Measurements from ENCODE around the gene P2RY2.
"Not testable (repeated sequence)": the region's sequence is repeated elsewhere in the genome, so short reads cannot be mapped to it uniquely, and the experiment has no call there.

Gene P2RY2

DNA sequence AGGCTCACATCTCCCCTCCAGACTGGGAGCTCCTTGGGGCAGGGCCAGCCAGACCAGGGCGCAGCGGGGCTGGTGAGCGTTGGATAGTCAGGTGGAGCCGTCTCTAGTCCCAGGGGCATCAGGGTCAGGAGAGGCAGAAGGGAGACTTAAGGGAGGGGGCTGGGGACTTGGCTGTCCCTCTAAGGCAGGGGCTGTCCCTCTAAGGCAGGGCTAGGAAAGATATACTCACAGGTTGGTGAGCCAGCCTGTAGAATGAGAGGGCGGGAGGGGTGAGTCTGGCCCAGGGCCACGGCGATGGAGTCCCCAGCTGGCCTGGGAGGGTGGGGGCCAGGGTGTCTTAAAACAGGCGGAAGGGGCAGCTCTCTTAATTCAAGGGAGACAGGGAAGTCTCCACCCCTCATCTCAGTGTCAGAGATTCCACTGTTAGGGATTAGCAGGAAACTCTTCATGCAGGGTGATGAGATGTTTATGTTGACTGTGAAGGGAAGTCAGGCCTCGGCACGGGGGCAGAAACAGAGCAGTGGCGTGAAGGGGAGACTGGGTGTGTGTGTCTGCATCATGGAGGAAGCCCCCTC lies 11.3 kb downstream of the P2RY2 start:
- no peak for DNase-seq

DNA sequence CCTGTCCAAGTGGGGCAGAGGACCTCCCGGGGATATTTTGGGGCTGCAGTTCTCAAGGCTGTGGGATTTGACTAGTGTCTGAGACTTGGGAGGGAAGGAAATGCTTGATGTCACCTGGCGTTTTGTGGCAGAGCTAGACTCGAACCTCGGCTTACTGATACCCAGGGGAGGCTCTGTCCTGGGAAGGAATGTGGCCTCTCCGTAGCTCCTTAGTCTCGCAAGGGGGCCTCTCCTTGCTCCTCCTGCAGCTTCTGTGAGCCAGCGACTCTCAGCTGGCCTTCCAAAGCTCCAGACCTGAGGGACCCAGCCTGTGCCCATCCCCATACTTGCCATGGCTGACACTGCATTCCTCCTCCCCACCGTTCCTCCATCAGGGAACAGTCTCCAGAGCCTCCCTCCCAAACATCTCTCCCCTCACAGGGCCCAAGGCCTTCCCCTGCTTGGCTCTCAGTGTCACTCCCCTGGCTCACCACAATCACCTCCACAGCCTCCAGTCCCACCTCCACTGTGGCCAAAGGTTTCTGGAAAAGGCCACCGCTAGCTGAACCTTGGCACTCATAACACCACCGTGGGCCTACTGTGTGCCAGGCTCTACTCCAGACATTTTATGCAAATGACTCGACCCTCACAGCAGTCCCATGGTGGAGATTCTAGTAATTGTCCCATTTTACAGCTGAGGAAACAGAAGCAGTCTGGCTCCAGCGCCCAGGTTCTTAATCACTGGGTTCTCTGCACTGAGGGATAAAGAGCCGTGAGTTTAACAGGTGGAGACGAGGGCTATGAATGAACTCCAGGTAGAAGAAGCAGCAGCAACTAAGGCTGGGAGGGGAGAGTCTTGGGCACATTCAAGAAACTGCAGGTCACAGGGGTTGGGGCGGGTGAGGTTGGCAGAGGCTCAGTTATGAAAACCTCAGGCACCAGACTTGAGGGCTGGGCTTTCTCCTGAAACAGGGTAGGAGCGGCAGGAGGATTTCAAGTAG lies 12.1 kb downstream of the P2RY2 start:
- no peak for DNase-seq

DNA sequence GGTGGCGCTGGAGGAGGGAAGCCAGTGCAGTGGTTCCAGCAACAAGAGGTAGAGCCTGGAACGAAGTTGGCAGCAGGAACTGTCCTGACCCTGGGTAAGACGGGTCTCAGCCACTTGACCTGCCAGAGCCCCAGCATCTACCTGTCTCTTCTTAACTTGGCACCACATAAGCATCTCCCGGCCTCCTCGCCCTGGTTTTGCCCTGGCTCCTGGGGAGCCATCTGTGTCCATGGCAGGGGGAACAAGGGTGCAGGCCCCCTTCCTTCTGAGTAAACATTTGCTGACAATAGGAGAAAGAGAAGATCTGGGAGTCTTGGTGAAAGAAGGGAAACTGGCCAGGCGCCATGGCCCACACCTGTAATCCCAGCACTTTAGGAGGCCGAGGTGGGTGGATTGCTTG lies 12.8 kb downstream of the P2RY2 start:
- no peak for DNase-seq

DNA sequence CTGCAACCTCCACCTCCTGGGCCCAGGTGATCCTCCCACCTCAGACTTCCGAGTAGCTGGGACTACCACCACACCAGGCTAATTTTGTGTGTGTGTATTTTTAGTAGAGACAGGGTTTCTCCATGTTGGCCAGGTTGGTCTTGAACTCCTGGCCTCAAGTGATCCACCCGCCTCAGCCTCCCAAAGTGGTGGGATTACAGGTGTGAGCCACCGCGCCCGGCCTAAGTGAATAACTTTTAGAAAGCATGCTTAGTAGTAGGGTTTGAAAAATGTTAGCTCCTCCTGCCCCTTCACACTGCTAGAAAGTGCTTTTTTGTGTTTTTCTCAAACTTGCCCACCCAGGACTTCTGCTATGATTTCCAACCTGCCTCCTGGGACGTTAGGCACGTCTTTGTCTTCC lies 14.4 kb downstream of the P2RY2 start:
- not testable (repeated sequence) for DNase-seq

DNA sequence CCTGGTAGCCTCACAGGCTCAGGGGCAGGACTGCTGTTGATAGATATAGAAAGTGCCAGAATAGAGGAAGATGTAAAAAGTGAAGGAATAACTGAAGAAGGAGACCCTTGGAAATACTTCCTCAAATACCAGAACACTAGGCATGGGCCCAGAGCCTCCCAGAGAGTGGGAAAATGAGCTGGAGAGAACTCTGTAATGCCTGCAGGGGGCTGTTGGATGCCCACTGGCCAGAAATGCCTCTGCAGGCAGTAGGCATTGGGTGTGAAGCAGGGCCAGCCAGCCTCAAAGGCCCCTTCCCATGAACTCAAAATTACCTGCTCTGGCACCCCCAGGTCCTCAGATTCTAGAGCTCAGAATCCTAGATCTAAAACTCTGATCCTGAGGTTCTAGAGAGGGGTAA lies 15.1 kb downstream of the P2RY2 start:
- DNase-seq: no peak

DNA sequence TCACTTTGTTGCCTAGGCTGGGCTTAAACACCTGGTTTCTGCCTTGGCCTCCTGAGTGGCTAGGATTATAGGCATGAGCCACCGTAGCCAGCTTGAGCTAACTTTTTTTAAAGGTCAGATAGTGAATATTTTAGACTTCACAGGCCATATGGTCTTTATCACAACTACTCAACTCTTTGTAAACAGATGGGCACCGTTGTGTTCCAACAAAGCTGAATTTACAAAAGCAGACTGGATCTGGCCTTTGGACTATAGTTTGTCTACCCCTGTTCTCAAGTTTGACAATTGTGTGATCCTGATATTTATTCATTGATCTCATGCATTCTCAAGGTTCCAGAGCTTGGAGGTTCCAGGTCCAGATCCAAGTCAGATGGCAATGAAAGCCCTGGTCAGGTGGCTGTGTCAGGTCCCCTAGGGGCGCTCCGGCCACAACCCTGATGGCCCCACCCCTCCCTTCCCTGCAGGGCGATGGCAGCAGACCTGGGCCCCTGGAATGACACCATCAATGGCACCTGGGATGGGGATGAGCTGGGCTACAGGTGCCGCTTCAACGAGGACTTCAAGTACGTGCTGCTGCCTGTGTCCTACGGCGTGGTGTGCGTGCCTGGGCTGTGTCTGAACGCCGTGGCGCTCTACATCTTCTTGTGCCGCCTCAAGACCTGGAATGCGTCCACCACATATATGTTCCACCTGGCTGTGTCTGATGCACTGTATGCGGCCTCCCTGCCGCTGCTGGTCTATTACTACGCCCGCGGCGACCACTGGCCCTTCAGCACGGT lies 15.8 kb downstream of the P2RY2 start:
- no peak for DNase-seq

DNA sequence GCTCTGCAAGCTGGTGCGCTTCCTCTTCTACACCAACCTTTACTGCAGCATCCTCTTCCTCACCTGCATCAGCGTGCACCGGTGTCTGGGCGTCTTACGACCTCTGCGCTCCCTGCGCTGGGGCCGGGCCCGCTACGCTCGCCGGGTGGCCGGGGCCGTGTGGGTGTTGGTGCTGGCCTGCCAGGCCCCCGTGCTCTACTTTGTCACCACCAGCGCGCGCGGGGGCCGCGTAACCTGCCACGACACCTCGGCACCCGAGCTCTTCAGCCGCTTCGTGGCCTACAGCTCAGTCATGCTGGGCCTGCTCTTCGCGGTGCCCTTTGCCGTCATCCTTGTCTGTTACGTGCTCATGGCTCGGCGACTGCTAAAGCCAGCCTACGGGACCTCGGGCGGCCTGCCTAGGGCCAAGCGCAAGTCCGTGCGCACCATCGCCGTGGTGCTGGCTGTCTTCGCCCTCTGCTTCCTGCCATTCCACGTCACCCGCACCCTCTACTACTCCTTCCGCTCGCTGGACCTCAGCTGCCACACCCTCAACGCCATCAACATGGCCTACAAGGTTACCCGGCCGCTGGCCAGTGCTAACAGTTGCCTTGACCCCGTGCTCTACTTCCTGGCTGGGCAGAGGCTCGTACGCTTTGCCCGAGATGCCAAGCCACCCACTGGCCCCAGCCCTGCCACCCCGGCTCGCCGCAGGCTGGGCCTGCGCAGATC lies 16.5 kb downstream of the P2RY2 start:
- DNase-seq: no peak

DNA sequence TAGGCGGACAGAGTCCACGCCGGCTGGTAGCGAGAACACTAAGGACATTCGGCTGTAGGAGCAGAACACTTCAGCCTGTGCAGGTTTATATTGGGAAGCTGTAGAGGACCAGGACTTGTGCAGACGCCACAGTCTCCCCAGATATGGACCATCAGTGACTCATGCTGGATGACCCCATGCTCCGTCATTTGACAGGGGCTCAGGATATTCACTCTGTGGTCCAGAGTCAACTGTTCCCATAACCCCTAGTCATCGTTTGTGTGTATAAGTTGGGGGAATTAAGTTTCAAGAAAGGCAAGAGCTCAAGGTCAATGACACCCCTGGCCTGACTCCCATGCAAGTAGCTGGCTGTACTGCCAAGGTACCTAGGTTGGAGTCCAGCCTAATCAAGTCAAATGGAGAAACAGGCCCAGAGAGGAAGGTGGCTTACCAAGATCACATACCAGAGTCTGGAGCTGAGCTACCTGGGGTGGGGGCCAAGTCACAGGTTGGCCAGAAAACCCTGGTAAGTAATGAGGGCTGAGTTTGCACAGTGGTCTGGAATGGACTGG lies 17.2 kb downstream of the P2RY2 start:
- DNase-seq: no peak

DNA sequence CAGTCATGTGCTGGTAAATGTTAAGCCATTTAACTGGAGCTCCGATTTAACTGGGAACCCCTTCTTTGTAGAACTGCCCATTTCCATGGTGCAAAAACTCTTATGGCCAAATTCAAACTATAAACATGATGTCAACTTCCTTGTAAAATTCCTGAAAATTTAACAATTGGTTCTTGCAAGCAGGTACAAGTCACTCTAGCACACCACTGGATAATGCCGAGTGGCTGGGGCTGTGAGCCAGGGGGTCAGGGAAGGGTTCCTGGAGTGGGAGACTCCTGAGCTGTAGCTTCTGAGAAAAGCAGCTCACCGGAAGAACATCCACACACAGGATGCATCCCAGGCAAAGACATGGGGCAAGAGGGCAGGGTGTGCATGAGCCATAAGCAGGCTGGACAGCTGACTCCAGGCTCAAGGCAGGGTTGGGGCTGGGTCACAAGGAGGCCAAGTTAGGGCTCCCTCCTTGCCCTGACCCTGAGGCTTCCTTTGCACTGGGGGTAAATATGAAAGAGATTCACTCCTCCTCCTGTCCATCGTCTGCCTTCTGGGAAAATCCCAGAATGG lies 18.2 kb downstream of the P2RY2 start:
- DNase-seq: no peak

DNA sequence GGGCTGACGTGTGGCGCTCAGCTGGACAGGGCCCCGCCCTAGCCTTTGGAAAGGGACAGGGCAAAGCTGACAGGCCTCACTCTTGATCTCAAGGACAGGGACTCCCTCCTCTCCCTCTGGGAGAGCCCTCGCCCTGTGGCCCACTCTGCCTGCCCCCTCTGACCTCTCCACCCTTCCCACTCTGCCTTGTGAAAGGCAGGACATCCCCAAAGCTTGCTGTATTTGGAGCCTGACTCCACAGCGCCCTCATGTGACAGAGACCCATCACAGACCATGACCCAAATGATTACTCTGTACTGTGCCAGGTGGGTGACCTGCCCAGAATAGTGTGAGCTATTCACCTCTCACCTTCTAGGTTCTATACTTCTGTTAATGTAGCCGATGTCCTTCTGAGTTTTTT lies 18.8 kb downstream of the P2RY2 start:
- no peak for DNase-seq

DNA sequence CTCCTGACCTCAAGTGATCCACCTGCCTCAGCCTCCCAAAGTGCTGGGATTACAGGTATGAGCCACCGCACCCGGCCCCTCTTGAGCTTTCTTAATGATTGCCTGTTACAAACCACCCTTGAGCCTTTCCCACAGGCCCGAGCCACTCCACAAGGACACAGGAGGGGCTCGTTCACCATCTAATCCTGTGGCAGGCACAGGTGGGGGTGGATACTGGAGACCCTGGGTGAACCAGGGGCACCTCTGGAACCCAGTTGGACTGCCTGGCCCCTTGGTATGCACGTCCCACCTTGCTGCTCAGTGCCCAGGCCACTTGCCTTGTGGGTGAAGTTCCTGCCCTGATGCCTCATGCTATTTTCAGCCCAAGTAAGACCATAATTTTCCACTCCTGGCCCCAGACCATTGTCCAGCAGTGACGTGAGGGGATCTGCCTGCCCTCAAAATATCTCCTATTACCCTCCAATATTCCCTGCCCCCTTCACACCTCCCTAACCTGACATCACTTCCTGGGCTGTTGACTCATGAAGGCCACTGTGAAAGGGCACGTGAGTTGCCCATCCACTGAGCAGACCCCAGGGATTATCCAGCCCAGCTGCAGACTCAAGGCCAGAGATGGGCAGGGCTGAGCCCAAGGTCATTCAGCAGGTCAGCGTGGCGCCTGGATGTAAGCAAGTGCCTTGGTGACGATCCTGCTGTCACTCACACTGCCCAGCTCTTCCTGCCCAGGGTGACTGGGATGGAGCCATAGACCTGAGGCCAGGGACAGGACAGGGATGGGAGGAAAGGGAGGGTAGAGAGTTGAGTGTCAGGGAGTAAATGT lies 19.6 kb downstream of the P2RY2 start:
- DNase-seq: no peak

DNA sequence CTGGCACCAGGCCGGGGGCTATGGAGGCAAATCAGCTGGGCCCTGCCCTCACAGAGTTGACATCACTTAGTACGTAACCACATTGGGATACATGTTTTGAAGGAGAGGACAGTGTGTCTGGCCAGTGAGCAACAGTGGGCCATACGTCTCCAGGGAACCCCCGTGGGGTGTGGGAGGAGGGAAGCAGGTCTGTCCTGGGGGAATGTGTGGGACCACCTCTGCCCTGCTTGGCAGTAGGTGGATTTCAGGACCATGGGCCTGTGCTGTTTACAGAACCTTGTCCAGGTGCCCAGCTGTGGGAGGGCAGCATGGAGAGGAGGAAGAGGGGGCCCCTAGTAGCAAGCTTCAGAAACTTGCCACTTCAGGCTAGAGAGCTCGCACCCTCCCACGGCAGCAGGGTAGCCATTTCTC lies 21.0 kb downstream of the P2RY2 start:
- no peak for DNase-seq

DNA sequence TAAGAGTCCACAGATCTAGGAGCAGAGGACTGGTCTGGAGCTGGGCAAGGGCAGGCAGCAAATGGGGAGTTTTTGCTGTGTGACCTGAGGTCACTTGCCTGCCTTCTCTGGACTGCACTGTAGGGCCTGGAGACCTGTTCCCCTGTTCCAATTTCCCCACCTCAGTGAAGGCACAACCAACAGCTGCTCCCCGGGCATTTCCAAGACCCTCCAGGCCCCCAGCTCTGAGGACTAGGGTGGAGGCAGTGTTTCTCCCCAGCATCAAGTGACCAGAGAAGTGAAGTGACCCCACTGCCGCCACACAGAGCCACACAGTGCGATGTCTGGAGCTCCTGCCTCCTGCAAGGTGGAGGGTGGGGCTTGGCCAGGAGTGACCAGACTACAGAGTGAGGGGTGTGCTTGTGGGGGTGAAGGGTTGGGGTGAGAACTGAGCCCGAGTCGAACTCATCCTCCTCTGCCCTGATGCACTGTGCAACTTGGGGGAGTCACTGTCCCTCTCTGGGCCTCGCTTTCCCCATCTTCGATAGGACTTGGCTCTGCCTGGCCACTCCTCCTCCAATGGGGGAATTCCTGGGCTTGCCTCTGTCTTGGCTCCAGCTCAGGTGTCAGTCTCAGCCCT lies 21.6 kb downstream of the P2RY2 start:
- DNase-seq: no peak

DNA sequence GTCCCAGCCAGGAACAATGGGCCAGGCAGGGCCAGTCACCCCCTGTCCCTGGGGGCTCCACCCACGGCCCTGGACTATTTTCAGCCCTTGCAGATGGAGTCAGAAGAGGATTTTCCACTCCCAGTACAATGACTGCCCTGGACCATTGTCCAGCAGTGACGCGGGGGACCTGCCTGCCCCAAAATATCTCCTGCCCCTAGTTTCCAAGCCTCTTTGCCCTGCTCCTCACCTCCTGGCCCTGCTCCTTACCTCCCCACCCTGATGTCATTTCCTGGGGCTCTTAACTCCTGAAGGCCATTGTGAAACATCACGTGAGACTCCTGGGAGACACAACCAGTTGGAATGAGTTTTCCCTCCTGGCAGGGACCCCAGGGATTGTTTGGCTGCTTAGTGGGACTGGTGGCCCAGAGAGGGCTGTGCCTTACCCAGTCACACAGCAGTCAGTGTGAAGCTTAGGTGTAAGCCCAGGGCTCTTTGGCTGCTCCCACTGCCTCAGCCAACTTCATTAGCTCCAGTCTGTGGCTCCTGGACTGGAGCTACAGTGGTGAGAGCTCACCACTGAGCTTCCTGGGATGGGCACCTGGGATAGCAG lies 22.2 kb downstream of the P2RY2 start:
- DNase-seq: no peak

DNA sequence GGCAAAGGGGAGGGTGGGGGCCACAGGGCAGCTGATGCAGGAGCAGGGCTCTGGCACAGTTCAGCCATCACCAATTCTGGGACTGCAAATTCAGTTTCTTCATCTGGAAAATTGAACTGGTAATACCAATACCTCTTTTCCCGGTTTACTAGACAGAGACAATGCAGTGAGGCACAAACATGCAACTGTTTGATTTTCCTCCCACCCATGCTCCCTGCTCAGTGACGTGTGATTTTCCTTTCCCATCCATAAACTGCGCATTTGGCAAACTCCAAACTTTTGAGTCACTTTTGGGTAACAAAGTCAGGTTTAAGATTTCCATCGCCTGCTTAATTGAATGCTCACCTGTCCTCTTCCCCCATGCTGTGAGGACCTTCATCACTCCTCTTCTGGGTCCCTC lies 23.2 kb downstream of the P2RY2 start:
- no peak for DNase-seq

DNA sequence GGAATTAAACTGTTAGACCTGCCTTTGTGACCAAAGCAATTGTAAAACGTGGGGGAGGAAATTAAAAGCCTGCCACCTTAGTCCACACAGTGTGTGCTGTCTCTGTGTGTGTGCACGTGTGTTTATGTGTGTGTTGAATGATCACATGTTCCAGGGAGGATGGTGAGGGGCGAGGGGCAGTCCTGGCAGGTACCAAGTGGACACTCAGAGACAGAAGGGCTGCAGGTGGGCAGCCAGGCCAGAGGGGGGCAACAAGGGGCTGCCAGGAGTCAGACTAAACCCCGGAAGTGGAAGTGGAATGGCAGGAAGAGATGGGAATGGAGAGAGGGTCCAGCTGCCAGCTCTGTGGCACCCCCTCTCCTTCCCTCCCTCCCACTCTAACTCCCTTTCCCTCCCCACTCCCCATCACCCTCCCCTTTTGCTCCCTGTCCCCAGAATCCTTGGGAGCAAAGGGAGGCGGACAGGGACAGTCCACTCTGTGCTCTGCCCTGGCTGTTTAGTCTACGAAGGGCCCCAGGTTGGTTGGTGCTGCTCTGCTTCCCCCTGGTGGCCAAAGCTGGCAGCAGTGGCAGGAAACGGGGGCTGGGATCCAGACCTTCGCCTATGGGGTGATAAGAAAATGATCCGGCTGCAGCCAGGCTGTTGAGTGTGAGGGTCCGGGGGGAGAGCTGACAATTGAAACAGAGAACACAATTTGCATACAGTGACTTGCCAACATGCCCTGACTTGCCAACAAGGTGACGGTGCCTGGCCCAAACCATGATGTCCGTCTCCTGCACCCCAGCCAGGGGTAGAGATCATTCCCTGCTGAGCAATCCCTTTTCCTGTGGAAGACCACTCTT lies 24.4 kb downstream of the P2RY2 start:
- DNase-seq: no peak

DNA sequence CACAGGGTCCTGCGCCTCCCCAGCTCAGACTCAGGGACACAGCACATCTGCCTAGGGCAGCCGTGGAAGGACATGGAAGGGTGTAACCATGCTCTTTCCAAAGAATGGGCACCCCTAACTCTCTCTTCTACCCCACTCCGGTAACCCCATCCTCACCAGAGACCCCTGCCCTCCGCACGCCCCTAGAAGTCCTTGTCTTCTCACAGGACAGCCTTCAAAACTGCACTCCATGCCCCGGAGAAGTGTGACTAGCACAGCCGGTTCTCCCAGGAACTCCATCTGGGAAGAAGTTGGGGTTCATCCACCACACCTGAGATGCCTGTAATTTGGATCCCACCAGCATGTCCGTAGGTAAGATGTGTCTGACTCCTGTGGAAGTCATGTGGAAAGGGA lies 25.0 kb downstream of the P2RY2 start:
- no peak for DNase-seq

DNA sequence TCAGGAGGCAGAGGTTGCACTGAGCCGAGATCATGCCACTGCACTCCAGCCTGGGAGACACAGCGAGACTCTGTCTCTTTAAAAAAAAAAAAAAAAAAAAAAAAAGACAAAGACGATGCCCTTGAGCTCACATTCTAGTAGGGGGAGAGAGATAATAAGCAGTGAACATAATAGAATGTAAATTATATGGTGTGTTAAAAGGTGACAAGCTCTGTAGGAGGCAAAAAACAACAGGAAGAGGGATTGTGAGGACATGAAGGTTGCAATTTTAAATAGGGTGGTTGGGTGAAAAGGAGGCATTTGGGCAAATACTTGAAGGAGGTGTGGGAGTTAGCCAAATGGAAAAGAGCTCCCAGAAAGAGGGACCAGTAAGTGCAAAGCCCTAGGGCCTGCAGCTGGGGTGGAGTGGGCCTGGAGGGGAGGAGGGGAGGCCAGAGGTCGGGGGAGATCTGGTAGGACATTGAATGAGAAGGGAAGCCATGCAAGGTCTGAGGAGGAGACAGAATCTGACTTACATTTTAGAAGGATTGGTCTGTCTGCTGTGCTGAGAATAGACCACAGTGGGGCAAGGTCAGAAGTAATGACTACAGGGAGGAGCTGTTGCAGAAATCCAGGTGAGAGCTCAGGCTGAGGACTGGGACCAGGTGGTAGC lies 26.6 kb downstream of the P2RY2 start:
- no peak for DNase-seq

DNA sequence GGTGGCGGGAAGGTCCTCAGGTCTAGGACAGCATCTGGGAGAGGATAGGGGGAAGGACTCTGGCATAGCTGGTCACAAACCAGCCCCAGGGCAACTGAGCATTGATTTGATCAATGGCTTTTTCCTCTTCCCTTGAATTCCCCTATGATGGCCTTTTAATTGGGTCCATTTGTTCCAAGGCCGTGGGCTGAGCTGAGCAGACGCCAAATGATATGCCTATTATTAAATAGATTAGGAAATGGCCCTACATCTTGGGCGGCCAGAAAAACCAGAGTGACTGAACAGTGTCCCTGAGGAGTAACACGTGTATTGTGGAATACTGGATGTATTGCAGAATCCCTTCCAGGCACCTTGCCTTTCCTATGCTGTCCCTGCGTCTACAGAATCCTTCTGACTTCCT lies 27.4 kb downstream of the P2RY2 start:
- DNase-seq: no peak
